ENCODE measurements around the gene FANCC. TPM values are rescaled to one million over a fixed set of nuclear protein-coding genes. Genes with fewer than 3 reads are reported as not detected.

Gene FANCC
- total RNA-seq, 1 experiment from 2014 or later: 14.5 TPM

DNA sequence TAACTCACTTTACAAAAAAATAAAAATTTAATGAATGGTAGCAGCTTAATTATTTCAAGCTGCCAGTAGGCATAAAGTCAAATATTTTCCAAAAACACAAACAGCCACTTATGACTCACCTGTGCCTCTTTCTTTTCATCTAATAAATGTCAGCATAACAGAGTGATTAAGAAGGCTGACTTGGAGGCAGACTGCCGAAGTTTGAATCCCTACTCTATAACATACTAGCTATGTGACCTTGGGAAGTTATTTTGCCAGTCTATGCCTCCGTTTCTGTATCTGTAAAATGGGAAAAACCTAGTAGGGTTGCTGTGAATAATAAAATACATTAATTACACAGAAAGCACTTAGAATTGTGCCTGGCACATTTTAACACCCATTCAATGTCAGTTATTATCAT lies 33.8 kb downstream of the FANCC start:
- H3K27ac Mint-ChIP-seq (ENCODE audit: unreplicated experiment): no peak overlapping the region

GRCh38 chr9:95282332-95282731 lies 35.2 kb downstream of the FANCC start:
- intact Hi-C loops (cut with micrococcal nuclease; ENCODE audit: unreplicated experiment): no loop called here
- TF ChIP-seq, protein P1, sequence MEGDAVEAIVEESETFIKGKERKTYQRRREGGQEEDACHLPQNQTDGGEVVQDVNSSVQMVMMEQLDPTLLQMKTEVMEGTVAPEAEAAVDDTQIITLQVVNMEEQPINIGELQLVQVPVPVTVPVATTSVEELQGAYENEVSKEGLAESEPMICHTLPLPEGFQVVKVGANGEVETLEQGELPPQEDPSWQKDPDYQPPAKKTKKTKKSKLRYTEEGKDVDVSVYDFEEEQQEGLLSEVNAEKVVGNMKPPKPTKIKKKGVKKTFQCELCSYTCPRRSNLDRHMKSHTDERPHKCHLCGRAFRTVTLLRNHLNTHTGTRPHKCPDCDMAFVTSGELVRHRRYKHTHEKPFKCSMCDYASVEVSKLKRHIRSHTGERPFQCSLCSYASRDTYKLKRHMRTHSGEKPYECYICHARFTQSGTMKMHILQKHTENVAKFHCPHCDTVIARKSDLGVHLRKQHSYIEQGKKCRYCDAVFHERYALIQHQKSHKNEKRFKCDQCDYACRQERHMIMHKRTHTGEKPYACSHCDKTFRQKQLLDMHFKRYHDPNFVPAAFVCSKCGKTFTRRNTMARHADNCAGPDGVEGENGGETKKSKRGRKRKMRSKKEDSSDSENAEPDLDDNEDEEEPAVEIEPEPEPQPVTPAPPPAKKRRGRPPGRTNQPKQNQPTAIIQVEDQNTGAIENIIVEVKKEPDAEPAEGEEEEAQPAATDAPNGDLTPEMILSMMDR (IDR thresholded peaks at IDR 0.05; ENCODE audit: unreplicated experiment): no peak
- Mint-ChIP-seq H3K9me3 (ENCODE audit: low read depth, unreplicated experiment) (no peaks in the 10 kb centered on the region), H3K36me3 (ENCODE audit: insufficient read depth, unreplicated experiment) (peaks cover 6% of the 10 kb centered on the region), H3K27me3 (ENCODE audit: unreplicated experiment) (no peaks in the 10 kb centered on the region), H3K4me3 (ENCODE audit: low read depth, unreplicated experiment) (no peak overlapping the region), H3K4me1 (ENCODE audit: low read depth, unreplicated experiment) (peaks cover 19% of the 10 kb centered on the region), H3K27ac (ENCODE audit: unreplicated experiment) (no peak overlapping the region)
- BruUV-seq (replicated peaks): no TSS peak
- CTCF ChIA-PET: no interaction called here
- no peak for DNase-seq

More for the DNA sequence above, 33.8 kb downstream of the FANCC start:
- intact Hi-C loops (cut with micrococcal nuclease; ENCODE audit: unreplicated experiment): no loop called here
- DNase-seq: no peak
- BruUV-seq (replicated peaks): no TSS peak
- TF ChIP-seq, protein P1 (IDR thresholded peaks at IDR 0.05; ENCODE audit: unreplicated experiment): no peak
- H3K27me3 Mint-ChIP-seq (ENCODE audit: unreplicated experiment): no peaks in the 10 kb centered on the region
- H3K4me1 Mint-ChIP-seq (ENCODE audit: low read depth, unreplicated experiment): peaks cover 19% of the 10 kb centered on the region
- H3K4me3 Mint-ChIP-seq (ENCODE audit: low read depth, unreplicated experiment): no peak overlapping the region
- CTCF ChIA-PET: no interaction called here
- H3K36me3 Mint-ChIP-seq (ENCODE audit: insufficient read depth, unreplicated experiment): peaks cover 6% of the 10 kb centered on the region
- H3K9me3 Mint-ChIP-seq (ENCODE audit: low read depth, unreplicated experiment): no peaks in the 10 kb centered on the region

GRCh38 chr9:95280745-95281144 lies 36.8 kb downstream of the FANCC start:
- Mint-ChIP-seq H3K9me3 (ENCODE audit: low read depth, unreplicated experiment) (no peaks in the 10 kb centered on the region), H3K36me3 (ENCODE audit: insufficient read depth, unreplicated experiment) (peaks cover 6% of the 10 kb centered on the region), H3K4me3 (ENCODE audit: low read depth, unreplicated experiment) (no peak overlapping the region), H3K4me1 (ENCODE audit: low read depth, unreplicated experiment) (peaks cover 19% of the 10 kb centered on the region), H3K27me3 (ENCODE audit: unreplicated experiment) (no peaks in the 10 kb centered on the region), H3K27ac (ENCODE audit: unreplicated experiment) (no peak overlapping the region)
- intact Hi-C loops (cut with micrococcal nuclease; ENCODE audit: unreplicated experiment): no loop called here
- no peak for DNase-seq
- CTCF ChIA-PET: no interaction called here
- no TSS peak for BruUV-seq (replicated peaks)
- TF ChIP-seq, protein P1 (IDR thresholded peaks at IDR 0.05; ENCODE audit: unreplicated experiment): no peak

- Mint-ChIP-seq H3K4me3 (ENCODE audit: low read depth, unreplicated experiment) (no peak overlapping the region), H3K27me3 (ENCODE audit: unreplicated experiment) (no peaks in the 10 kb centered on the region), H3K4me1 (ENCODE audit: low read depth, unreplicated experiment) (no peaks in the 10 kb centered on the region), H3K9me3 (ENCODE audit: low read depth, unreplicated experiment) (no peaks in the 10 kb centered on the region), H3K36me3 (ENCODE audit: insufficient read depth, unreplicated experiment) (no peaks in the 10 kb centered on the region), H3K27ac (ENCODE audit: unreplicated experiment) (no peak overlapping the region)
- no TSS peak for BruUV-seq (replicated peaks)
- TF ChIP-seq, protein P1 (IDR thresholded peaks at IDR 0.05; ENCODE audit: unreplicated experiment): no peak
- no peak for DNase-seq
- CTCF ChIA-PET: no interaction called here
- intact Hi-C loops (cut with micrococcal nuclease; ENCODE audit: unreplicated experiment): no loop called here
These were observed 40.0 kb downstream of the FANCC start for GRCh38 chr9:95277509-95277908.
